Measurements from ENCODE around the gene SPINT1. TPM values are rescaled to one million over a fixed set of nuclear protein-coding genes. Genes with fewer than 3 reads are reported as not detected.
A peak's percentile ranks its signal among the peaks of the same experiment; 100 is the strongest.

The SPINT1 gene
- total RNA-seq, 2 donors from 2014 or later = 392 to 417 TPM

DNA sequence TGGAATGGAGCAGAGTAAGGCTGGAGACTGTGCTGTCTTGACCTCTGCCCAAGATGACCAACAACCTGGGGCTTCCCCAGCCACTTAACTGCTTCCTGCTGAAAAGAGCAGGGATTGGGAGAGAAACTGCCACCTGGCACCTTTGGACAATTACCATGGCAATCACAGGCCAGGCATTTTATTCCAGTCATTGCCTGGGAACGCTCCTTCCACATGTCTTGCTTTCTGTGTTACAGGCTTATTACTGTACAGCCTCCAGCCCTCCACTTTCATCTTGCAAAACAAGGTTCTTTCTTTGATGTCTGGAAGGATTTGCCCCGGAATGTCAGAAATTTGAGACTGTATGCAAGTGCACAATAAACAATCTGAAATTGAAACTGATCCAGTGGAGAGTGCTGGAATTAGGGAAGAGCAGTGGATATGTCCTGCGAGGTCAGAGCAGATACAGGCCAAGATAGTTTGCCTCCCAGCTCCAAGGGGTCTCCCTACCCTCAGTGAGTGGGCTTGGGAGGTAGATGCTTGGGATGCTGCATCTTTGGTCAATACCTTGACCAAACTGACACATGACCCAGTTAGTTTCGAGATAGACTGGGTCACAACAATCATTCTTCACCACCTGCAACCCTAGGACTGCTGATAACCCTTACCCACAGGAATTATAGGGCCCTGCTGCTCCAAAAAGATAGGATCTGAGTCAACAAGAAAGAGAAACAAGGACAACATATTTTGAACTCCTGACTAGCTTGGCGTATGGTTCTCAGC is 18.0 kb upstream of the SPINT1 start:
- DNase-seq (peak; percentile 62 to 86), ATAC-seq (peak; percentile 59)
- intact Hi-C loops (cut with DNase I, micrococcal nuclease) = no loop called here

DNA sequence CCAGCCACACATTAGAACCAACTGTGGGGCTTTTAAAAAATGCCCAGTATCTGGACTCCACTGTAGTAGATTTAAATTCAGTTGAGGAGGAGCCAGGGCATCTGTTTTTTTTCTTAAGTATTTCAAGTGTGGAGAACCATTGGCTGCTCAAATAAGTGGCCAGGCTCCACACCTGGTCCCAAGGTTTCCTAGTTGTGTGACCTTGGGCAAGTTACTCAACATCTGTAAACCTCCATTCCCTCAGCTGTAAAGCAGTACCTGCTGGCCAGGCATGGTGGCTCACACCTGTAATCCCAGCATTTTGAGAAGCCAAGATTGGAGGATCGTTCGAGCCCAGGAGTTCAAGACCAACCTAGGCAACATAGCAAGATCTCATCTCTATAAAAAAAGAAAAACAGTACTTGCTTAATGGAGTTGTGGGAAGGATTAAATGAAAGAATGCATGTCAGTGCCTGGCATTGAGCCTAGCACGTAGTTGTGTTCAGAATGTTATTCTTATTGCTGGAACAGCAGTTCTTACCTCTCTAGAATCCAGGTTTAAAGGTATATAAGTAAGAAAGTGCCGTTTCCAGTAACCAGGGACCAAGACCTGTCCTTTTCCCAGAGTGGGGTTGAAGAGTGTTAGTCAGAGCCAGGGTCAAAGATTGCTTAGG is 17.3 kb upstream of the SPINT1 start:
- no peak for DNase-seq
- intact Hi-C loops (cut with DNase I, micrococcal nuclease) = no loop called here
- peak; percentile 11 for ATAC-seq

DNA sequence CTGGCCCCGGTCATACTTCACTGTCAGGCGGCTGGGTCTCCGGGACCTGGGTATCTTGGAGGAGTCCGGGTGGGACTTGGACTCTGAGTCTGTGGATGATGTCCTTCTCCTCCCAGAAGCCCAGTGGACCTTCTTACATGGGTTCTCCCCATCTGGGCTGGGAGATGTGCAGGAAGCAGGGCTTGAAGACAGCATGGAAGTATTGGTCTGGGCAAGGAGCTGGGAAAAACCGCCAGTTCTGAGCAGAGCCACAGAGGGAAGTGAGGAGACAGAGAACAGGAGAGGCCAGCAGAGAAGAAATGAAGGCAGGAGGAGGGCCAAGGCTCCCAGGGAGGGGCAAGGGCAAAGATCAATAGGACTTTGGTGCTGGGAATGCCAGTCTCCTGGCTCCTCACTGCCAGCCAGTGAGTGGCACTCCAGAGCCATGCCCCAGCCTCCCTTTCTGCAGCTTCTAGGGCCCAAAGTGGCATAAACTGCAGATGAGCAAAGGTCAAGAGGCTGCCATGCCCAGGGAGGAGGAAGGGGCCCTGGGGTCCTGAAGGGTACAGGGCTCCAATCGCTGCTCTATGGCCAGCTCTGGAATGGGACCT is 15.3 kb upstream of the SPINT1 start, which contains the start of gene PPP1R14D:
Gene PPP1R14D, minus strand, starts transcription at position 262 of the 590 bp plus-strand sequence. Its CDS starts 67 bp downstream, at position 195.
- intact Hi-C loops (cut with DNase I, micrococcal nuclease) = no loop called here
- peak; percentile 80 for ATAC-seq
- DNase-seq = peak; percentile 79 to 90

DNA sequence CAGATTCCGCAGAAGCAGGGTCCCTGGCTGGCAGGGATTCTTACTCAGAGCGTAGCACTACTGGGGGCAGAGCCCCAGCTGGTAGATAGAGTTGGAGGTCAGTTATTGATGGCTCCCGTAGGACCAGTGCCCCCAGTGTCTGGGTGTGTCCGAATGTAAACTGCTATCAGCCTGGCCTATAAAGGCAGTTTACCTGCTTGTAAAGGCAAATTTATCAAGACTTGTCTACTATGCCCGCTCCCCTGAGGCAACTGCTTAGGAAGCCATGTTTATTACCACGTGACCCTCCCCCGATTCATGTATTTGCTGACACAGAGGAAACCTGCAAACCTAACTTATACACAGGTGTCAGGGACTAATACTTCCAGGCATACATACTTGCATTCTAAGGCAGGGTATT is 14.7 kb upstream of the SPINT1 start:
- intact Hi-C loops (cut with DNase I, micrococcal nuclease) = no loop called here
- ATAC-seq = peak; percentile 53
- DNase-seq = peak; percentile 51 to 65

DNA sequence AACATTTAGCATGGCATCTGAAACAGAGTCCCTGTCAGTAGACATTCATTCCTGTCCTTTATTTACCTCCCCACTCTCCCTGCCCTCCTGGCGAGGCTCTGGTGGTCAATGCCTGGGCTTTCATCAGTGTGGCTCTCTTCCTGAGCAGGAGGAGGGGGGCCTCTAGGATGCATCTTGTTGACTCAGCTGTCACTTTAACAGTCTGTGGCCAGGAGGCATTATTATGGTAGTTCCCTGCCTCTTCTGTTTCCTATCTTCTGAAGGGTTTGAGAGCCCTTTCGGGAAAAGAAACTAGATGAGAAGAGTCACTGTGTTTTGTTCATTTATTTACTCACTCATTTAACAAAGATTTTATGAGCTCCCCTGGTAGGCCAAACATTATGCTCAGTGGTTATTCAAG is 13.0 kb upstream of the SPINT1 start:
- DNase-seq = no peak
- ATAC-seq = no peak
- intact Hi-C loops (cut with DNase I, micrococcal nuclease) = no loop called here

DNA sequence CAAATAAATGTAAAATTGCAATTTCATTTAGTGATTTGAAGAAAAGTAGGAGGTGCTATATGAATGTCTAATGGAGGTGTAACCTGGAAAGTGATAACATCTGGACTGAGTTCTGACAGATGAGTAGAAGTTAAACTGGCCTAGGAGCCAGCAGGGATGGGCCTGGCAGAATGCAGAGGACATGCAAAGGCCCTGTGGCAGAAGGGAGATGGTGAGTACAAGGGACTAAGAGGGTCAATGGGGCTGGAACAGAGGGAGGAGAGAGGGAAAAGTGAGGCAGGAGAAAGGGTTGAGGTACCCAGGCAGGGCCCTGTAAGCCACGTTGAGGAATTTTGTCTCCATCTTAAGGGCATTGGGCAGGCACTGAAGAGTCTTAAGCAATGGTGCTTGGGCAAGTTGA is 12.0 kb upstream of the SPINT1 start:
- DNase-seq = no peak
- intact Hi-C loops (cut with DNase I, micrococcal nuclease) = no loop called here
- ATAC-seq = no peak

DNA sequence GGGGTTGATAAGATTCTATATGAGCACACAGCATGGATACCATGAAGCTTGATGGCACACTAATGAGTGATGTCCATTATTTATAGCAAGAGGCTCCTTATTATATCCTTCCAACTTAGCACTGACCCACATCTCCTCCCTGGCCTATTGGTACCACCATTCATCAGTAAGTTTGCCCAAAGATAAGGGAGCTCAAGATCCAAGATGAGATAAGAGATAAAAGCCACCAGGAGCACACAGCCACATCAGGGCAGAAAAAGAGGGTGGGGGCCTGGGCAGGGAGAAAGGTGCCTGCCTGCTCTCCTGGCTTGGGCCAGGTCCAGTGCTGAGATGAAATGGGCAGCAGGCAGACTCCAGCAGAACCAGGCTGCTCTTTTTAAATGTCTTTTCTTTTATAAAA is 10.9 kb upstream of the SPINT1 start:
- ATAC-seq (no peak), DNase-seq (no peak)
- intact Hi-C loops (cut with DNase I, micrococcal nuclease) = no loop called here

DNA sequence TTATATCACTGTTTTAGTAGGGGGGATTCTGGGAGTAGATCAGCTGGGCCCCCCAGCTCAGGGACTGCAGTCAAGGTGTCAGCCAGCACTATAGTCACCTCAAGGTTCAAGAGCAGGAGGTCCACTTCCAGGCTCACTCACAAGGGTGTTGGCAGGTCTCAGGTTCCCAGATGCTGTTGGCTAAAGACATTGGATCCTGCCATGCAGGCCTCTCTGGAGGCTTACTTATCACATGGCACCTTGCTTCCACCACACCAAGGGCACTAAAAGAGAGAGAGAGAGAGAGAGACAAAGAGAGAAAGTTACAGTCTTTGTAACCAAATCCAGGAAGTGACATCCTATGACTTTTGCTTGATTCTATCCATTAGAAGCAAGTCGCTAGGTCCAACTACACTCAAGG is 7.8 kb upstream of the SPINT1 start:
- intact Hi-C loops (cut with DNase I, micrococcal nuclease) = no loop called here

DNA sequence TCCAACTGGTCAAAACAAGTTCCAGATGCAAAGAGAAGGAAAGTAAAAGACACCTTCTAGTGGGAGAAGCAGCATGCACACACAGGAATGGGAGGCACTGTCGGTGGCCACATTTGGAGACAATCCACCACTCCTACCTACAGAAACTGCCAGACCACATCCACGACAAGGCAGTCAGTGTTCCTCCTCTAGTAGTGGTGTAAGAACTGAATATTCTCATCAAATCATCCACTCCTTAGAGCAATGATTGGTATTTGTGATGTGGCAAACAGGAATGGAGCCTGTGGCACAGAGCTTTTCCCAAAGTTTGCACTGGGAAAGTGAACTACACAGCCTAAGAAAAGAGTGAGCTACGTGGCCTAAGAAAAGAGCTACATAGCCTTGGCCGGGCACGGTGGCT is 5.1 kb upstream of the SPINT1 start:
- ATAC-seq (no peak), DNase-seq (no peak)
- intact Hi-C loops (cut with DNase I, micrococcal nuclease) = no loop called here

More for the DNA sequence above, 7.8 kb upstream of the SPINT1 start:
- no peak for ATAC-seq
- DNase-seq = no peak

DNA sequence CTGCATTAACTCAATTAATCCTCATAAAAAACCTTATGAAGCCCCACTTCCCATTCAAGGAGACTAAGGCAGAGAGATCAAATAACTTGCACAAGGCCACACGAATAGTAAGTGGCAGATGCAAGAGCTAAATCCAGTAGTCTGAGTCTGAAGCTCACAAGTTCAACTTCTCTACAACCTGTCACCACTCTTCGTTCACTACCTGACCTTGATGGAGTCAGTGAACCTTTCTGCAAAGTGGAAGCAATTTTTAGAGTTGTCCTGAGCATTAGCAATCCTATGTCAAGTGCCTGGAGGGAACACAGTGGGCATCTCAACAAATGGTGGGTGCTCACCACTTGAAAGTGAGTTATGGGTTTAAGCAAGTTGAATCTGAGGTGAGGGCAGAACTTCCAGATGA is 2.1 kb upstream of the SPINT1 start:
- intact Hi-C loops (cut with DNase I, micrococcal nuclease) = no loop called here
- DNase-seq = no peak
- ATAC-seq = no peak

DNA sequence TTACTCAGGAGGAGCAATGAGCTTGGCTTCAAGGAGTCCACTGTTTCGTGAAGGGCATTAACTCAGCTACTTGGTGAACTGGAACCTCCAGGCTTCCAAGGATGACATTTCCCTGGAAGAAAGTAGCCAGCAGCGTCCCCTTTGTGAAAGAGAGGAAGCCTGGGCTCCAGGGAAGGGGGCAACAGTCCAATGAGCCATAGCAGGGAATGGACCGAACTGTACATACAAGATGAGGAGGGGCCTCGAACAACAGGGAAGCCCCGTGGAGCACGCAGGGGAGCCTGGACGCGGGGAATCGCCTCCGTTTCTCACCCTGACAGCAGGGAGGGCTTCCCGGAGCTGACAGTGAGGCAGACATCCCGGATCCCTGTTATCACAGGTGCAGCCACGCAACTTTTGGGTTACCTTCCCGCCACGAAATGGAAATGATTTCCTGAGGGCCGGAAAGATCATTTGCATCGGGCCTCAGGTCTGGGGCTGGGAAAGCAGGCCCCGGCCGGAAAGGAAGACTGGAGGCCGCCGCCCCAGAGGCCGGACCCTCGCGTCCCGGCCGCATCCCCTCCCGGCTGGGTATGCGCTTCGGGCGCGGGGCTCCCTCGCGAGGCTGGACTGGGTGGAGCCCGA is 475 bp upstream of the SPINT1 start:
- intact Hi-C loops (cut with DNase I, micrococcal nuclease) = no loop called here
- ATAC-seq (no peak), DNase-seq (no peak)

DNA sequence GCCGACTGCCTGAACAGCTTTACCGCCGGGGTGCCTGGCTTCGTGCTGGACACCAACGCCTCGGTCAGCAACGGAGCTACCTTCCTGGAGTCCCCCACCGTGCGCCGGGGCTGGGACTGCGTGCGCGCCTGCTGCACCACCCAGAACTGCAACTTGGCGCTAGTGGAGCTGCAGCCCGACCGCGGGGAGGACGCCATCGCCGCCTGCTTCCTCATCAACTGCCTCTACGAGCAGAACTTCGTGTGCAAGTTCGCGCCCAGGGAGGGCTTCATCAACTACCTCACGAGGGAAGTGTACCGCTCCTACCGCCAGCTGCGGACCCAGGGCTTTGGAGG is 815 bp downstream of the SPINT1 start:
- DNase-seq (peak; percentile 39 to 60), ATAC-seq (peak; percentile 12)
- intact Hi-C loops (cut with DNase I, micrococcal nuclease) = no loop called here

DNA sequence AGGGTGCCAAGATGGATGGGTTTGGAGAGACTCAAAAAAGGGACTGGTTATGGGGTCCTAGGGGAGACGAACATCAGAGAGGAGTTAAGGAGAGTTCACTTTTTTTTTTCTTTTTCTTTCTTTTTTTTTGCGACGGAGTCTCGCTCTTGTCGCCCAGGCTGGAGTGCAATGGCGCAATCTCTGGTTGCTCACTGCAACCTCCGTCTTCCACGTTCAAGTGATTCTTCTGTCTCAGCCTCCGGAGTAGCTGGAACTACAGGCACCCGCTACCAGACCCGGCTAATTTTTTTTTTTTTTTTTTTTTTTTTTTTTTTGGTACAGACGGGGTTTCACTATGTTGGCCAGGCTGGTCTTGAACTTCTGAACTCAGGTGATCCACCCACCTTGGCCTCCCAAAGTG is 1.2 kb downstream of the SPINT1 start:
- intact Hi-C loops (cut with DNase I, micrococcal nuclease) = no loop called here
- ATAC-seq = no peak
- DNase-seq = no peak

DNA sequence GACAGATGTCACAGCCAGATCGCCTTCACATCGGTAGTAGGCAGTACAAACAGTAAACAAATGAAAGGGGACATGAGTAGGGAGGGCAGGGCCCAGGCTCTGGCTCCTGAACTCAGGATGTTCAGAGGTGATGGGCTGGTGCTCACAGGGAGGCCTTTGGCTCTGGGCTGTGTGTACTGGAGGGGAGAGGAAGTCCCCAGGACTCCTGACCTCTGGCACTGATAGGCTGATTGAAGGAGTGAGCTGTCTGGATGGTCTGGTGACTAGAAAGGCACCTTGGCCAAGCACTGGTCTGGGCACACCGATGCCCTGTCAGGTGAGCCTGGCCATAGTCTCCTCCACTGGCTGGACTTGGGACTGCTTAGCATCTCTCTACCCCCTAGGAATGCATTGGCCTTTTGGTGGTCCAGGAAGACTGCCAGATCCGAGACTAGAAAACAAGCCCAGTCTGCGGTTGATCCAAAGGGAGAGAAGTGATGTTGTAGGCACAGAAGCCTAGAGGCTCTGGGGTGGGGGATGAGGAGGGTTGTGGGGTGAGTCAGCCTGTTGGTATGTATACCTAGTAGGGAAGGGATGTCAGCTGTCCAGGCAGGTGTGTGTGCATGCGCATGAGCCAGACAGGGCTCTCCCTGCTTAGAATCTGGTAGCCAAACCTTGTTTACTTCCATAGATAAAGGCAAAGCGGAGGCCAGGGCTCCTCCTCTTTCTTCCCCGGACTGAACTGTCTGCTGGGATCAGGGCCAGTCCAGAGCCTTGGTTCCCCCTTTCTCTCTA is 1.9 kb downstream of the SPINT1 start:
- DNase-seq = peak; percentile 77 to 93
- intact Hi-C loops (cut with DNase I, micrococcal nuclease) = no loop called here
- peak; percentile 61 for ATAC-seq

DNA sequence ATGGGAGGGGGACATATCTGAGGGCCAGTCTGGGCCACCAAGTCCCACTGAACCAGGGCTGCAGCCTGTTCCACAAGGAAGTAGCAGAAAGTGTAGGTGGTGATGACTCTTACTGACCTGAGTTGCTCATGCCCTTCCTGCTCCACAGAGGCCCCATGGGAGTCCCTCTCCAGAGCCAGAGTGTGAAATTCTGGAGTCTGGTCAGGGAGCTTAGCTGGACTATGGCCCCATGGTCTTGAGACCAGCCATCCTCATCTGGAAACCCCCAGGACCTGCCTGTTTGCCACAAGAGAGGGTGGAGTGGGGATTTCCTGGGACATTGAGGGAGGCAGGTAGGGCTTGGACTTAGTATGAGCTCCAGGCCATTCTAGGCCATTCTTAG is 3.0 kb downstream of the SPINT1 start:
- peak in 1 of 2 donors; percentile 44 for DNase-seq
- intact Hi-C loops (cut with DNase I, micrococcal nuclease) = no loop called here
- peak; percentile 41 for ATAC-seq

DNA sequence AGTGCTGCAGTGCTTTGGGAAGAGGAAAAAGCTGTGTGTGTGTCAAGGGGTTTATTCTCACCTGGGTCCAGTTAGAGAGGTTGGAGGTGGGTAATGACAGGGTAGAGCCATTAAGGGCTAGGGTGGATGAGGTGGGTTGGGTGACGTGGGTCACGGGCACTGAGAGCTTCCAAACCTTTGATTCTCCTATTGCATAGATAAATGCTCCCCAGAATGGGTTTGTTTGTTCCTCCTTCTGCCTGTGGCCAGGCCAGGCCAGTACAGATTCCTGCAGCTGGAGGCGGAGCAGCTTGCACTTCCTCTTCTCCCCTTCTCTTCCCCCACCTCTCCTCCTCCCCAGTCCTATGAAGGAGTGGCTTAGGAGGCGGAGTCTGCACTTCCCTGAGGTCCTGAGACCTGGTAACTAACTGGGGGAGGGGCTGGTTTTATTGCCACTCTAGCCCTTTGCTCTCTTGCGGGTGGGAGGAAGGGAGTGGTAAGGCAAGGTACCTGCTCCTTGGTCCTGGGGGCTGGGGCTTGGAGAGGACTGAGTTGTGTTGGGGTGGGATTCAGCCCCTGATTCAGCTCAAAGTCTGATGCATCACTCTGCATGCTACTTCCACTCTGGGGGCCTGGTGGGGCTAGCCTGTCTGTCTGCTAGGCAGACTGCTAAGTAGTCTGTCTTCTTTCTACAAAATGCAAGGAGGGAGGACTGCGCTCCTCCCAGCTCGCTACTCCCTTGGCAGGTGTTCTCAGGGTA is 3.5 kb downstream of the SPINT1 start:
- intact Hi-C loops (cut with DNase I, micrococcal nuclease) = no loop called here
- ATAC-seq (peak; percentile 62), DNase-seq (peak; percentile 87 to 96)

DNA sequence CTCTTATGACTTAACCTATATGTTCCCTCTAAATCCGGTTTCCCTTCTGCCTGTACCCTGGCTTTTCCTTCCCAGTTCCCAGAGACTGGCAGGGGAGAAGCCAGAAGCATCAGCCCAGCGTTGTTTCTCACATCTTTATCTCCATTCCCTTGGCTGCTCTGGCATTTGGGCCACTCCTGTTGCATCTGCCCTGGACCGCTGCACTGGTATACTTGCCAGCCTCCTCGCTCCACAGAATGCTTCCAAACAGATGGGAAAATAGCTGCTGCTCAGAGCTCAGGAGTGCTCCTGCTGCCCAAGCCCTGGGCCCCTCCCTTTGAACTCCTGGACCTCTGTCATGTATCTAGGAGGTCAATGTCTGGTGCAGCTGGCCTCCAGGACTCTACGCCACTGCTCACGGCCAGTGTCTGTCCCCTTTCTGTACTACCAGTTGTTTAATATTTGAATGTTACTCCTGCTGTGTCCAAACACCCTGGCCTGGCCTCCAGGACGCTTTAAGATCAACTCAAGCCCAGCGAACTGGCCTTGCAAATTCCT is 6.8 kb downstream of the SPINT1 start:
- ATAC-seq (no peak), DNase-seq (peak in 1 of 2 donors; percentile 49)
- intact Hi-C loops (cut with DNase I, micrococcal nuclease) = no loop called here

DNA sequence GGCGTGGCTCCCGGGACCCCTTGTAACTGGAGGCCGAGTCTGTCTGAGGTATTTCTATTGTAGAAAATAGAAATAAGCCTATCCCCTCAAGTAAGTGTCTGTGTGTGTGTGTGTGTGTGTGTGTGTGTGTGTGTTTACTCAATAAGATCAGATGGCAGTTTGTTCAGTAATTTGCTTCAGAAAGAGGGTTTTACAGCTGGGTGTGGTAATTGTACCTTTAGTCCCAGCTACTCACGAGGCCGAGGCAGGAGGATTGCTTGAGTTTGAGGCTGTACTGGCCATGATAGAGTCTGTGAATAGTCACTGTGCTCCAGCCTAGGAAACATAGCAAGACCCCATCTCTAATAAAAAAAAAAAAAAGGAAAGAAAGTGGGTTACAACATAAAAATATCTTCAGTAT is 8.7 kb downstream of the SPINT1 start:
- ATAC-seq (peak; percentile 68), DNase-seq (peak; percentile 70 to 74)
- intact Hi-C loops (cut with DNase I, micrococcal nuclease) = no loop called here
